Duodenal mucosa (tissue), 2 donors: ENCODE measurements around the gene DDX47.
"Not testable (repeated sequence)": the region's sequence is repeated elsewhere in the genome, so short reads cannot be mapped to it uniquely, and the experiment has no call there.

Source experiments
- H3K27ac ChIP-seq: one replicate; pipeline ENCODE4 v1.7.0; 2013; ENCODE audit warnings: low read depth, low read length
- H3K27me3 ChIP-seq, 2 donors: one replicate each; pipeline ENCODE4 v1.7.0; 2013; ENCODE audit warnings: low read length in 2 of 2, control low read depth in 1 of 2; ENCODE audit not compliant: insufficient read depth in 2 of 2, control insufficient read depth in 1 of 2
- H3K36me3 ChIP-seq, 2 donors: one replicate each; pipeline ENCODE4 v1.7.0; 2013; ENCODE audit warnings: low read length in 2 of 2, control low read depth in 1 of 2; ENCODE audit not compliant: insufficient read depth in 2 of 2, control insufficient read depth in 1 of 2
- H3K4me1 ChIP-seq, 2 donors: one replicate each; pipeline ENCODE4 v1.7.0; 2013; ENCODE audit warnings: low read length in 2 of 2, control low read depth in 1 of 2; ENCODE audit not compliant: insufficient read depth in 2 of 2, control insufficient read depth in 1 of 2
- H3K4me3 ChIP-seq, 2 donors: one replicate each; pipeline ENCODE4 v1.7.0; 2013; ENCODE audit warnings: low read length in 2 of 2, low read depth in 1 of 2
- H3K9ac ChIP-seq, 2 donors: one replicate each; pipeline ENCODE4 v1.7.0; 2013; ENCODE audit warnings: low read length in 2 of 2, low read depth in 1 of 2
- H3K9me3 ChIP-seq, 2 donors: one replicate each; pipeline ENCODE4 v1.7.0; 2013; ENCODE audit warnings: low read length in 2 of 2, control low read depth in 1 of 2; ENCODE audit not compliant: control insufficient read depth in 1 of 2

DDX47 gene

GRCh38 chr12:12796928-12797793 lies 16.0 kb upstream of the DDX47 start:
- Histone ChIP-seq H3K27ac (no peak overlapping the region), H3K9ac (no peak overlapping the region), H3K36me3 (no peaks in the 10 kb centered on the region), H3K27me3 (no peaks in the 10 kb centered on the region), H3K9me3 (no peaks in the 10 kb centered on the region), H3K4me1 (peaks cover 0 to 9% of the 10 kb centered on the region in 2 donors), H3K4me3 (no peak overlapping the region)

GRCh38 chr12:12797794-12798152 lies 15.4 kb upstream of the DDX47 start:
- Histone ChIP-seq H3K27ac (no peak overlapping the region), H3K27me3 (no peaks in the 10 kb centered on the region), H3K9ac (no peak overlapping the region), H3K36me3 (no peaks in the 10 kb centered on the region), H3K4me1 (peaks cover under 1 to 9% of the 10 kb centered on the region in 2 donors), H3K9me3 (no peaks in the 10 kb centered on the region), H3K4me3 (no peak overlapping the region)

GRCh38 chr12:12798480-12798879 lies 14.7 kb upstream of the DDX47 start:
- no peaks in the 10 kb centered on the region for H3K27me3 ChIP-seq
- H3K36me3 ChIP-seq = no peaks in the 10 kb centered on the region
- H3K27ac ChIP-seq = no peak overlapping the region
- H3K9ac ChIP-seq = no peak overlapping the region
- peaks cover 8 to 16% of the 10 kb centered on the region in 2 donors for H3K4me1 ChIP-seq
- no peaks in the 10 kb centered on the region for H3K9me3 ChIP-seq
- H3K4me3 ChIP-seq = no peak overlapping the region

GRCh38 chr12:12799163-12799920 lies 13.8 kb upstream of the DDX47 start:
- Histone ChIP-seq H3K9me3 (no peaks in the 10 kb centered on the region), H3K4me3 (no peak overlapping the region), H3K4me1 (peaks cover 15 to 22% of the 10 kb centered on the region in 2 donors), H3K27me3 (no peaks in the 10 kb centered on the region), H3K9ac (no peak overlapping the region), H3K27ac (no peak overlapping the region), H3K36me3 (no peaks in the 10 kb centered on the region)

GRCh38 chr12:12800406-12801180 lies 12.6 kb upstream of the DDX47 start:
- Histone ChIP-seq H3K9ac (no peak overlapping the region), H3K27me3 (no peaks in the 10 kb centered on the region), H3K4me3 (no peak overlapping the region), H3K4me1 (peaks cover 16 to 23% of the 10 kb centered on the region in 2 donors), H3K27ac (no peak overlapping the region), H3K36me3 (no peaks in the 10 kb centered on the region), H3K9me3 (no peaks in the 10 kb centered on the region)

- not testable (repeated sequence) for H3K4me3 ChIP-seq, H3K9ac ChIP-seq, H3K27me3 ChIP-seq, H3K27ac ChIP-seq, H3K36me3 ChIP-seq, H3K9me3 ChIP-seq
- H3K4me1 ChIP-seq = peaks cover 16 to 23% of the 10 kb centered on the region in 2 donors
These were observed 11.5 kb upstream of the DDX47 start for GRCh38 chr12:12801656-12802055.

GRCh38 chr12:12803186-12803585 lies 10.0 kb upstream of the DDX47 start:
- Histone ChIP-seq H3K9me3 (no peaks in the 10 kb centered on the region), H3K4me1 (peaks cover 16 to 32% of the 10 kb centered on the region in 2 donors), H3K27me3 (no peaks in the 10 kb centered on the region), H3K9ac (no peak overlapping the region), H3K4me3 (peak overlapping the region in 1 of 2 donors; percentile 5), H3K36me3 (no peaks in the 10 kb centered on the region), H3K27ac (peak overlapping the region; percentile 34)

GRCh38 chr12:12804011-12804410 lies 9.1 kb upstream of the DDX47 start:
- Histone ChIP-seq H3K36me3 (no peaks in the 10 kb centered on the region), H3K27ac (no peak overlapping the region), H3K9me3 (no peaks in the 10 kb centered on the region), H3K4me1 (peaks cover 16 to 32% of the 10 kb centered on the region in 2 donors), H3K27me3 (no peaks in the 10 kb centered on the region), H3K4me3 (no peak overlapping the region), H3K9ac (no peak overlapping the region)

- Histone ChIP-seq H3K9me3 (no peaks in the 10 kb centered on the region), H3K4me1 (peaks cover 16 to 32% of the 10 kb centered on the region in 2 donors), H3K4me3 (no peak overlapping the region), H3K9ac (no peak overlapping the region), H3K27ac (no peak overlapping the region), H3K27me3 (no peaks in the 10 kb centered on the region), H3K36me3 (no peaks in the 10 kb centered on the region)
These were observed 8.7 kb upstream of the DDX47 start for GRCh38 chr12:12804432-12804886.
